Measurements from ENCODE around the gene C1orf167.

C1orf167 gene

DNA sequence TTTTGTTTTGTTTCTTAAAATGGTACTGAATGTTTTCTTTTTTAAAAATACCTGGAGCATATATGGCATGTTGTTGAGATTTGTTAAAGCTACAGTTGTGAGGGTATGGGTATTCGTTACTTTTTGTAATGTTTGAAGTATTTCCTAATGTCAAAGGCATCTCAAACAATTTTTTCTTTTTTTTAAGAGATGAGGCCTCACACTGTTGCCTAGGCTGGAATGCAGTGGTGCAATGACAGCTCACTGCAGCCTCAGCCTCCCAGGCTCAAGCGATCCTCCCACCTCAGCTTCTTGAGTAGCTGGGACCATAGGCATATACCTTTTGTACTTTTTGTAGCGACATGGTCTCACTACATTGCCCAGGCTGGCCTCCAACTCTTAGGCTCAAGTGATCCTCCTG, 60.1 kb downstream of the C1orf167 start:
- Histone ChIP-seq H3K27me3 (ENCODE audit: insufficient read depth, insufficient read length) (no peaks in the 10 kb centered on the region), H3K4me1 (ENCODE audit: insufficient read depth, insufficient read length) (no peaks in the 10 kb centered on the region), H3K9me3 (ENCODE audit: insufficient read depth, low read length) (no peaks in the 10 kb centered on the region), H3K36me3 (ENCODE audit: insufficient read depth, insufficient read length, low read length) (peaks cover 78% of the 10 kb centered on the region), H3K4me3 (ENCODE audit: insufficient read length, low read depth) (no peak overlapping the region), H3K9ac (ENCODE audit: insufficient read length, low read depth) (no peak overlapping the region)
- no peak for DNase-seq (ENCODE audit: low read depth, low spot score)
- TF ChIP-seq SUZ12 (IDR thresholded peaks at IDR 0.05; ENCODE audit: extremely low read depth, insufficient read depth, insufficient read length) (no peak), YY1 (IDR thresholded peaks at IDR 0.05; ENCODE audit: insufficient read depth, insufficient read length) (no peak), ZNF274 (IDR thresholded peaks at IDR 0.05; ENCODE audit: low read depth, low read length) (no peak)

DNA sequence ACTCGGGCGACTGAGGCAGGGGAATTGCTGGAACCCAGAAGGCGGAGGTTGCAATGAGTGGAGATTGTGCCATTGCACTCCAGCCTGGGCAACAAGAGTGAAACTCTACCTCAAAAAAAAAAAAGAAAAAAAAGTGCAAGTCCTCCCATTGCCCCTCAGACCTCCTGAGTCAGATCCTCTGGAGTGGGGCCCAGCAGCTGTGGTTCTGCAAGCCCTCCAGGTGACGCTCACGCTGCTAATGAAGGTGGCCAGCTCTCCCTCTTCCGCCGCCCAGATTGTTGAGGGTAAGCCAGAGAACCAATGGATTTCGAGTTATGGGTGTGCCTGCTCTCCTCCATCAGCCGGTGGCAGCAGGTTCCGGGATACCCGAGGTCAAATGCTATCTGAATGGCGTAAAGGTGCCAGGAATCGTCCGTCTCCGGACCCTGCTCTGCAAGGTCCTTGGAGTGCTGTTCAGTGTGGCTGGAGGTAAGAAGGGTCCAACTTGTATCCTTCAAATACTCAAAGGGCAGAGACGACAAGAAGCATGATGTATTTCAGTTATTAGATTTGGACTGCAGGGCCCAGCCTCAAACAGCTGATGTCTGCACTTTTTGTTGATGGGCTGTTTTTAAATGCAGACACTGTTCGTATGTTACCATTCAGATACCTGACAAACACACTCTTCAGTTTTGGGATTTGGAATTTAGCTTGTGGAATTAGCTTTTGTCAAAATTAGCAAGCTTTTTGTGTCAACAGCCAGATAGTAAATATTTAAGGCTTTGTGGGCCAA, 61.6 kb downstream of the C1orf167 start:
- Histone ChIP-seq H3K9ac (ENCODE audit: insufficient read length, low read depth) (no peak overlapping the region), H3K9me3 (ENCODE audit: insufficient read depth, low read length) (no peaks in the 10 kb centered on the region), H3K36me3 (ENCODE audit: insufficient read depth, insufficient read length, low read length) (peaks cover 79% of the 10 kb centered on the region), H3K27me3 (ENCODE audit: insufficient read depth, insufficient read length) (no peaks in the 10 kb centered on the region), H3K4me3 (ENCODE audit: insufficient read length, low read depth) (no peak overlapping the region), H3K4me1 (ENCODE audit: insufficient read depth, insufficient read length) (no peaks in the 10 kb centered on the region)
- no peak for DNase-seq (ENCODE audit: low read depth, low spot score)
- no peak for TF ChIP-seq ZNF274 (IDR thresholded peaks at IDR 0.05; ENCODE audit: low read depth, low read length)
- no peak for TF ChIP-seq SUZ12 (IDR thresholded peaks at IDR 0.05; ENCODE audit: extremely low read depth, insufficient read depth, insufficient read length)
- no peak for TF ChIP-seq YY1 (IDR thresholded peaks at IDR 0.05; ENCODE audit: insufficient read depth, insufficient read length)

DNA sequence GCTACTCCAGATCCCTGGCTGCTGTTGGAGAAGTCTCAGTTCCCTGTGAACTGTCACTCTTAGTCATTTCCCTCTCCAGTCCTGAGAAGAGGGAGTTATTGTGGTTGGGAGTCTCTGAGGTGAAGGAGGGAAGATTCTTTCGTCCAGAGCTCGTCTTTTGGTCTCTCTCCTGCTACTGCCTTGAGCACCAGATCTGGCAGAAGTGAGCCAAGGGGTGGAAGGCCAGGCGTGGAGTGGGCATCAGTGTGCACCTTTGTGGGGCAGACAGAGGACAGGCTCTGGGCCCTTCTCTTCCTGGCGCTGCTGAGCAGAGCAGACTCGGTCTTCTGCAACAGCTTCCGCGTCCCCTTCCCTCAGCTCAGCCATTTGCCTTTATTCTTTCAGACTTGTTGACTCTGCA, 63.1 kb downstream of the C1orf167 start:
- no peak overlapping the region for H3K9ac ChIP-seq (ENCODE audit: insufficient read length, low read depth)
- DNase-seq (ENCODE audit: low read depth, low spot score): no peak
- no peaks in the 10 kb centered on the region for H3K27me3 ChIP-seq (ENCODE audit: insufficient read depth, insufficient read length)
- H3K4me1 ChIP-seq (ENCODE audit: insufficient read depth, insufficient read length): no peaks in the 10 kb centered on the region
- H3K36me3 ChIP-seq (ENCODE audit: insufficient read depth, insufficient read length, low read length): peaks cover 79% of the 10 kb centered on the region
- H3K9me3 ChIP-seq (ENCODE audit: insufficient read depth, low read length): no peaks in the 10 kb centered on the region
- TF ChIP-seq YY1 (IDR thresholded peaks at IDR 0.05; ENCODE audit: insufficient read depth, insufficient read length): no peak
- no peak for TF ChIP-seq SUZ12 (IDR thresholded peaks at IDR 0.05; ENCODE audit: extremely low read depth, insufficient read depth, insufficient read length)
- no peak for TF ChIP-seq ZNF274 (IDR thresholded peaks at IDR 0.05; ENCODE audit: low read depth, low read length)
- H3K4me3 ChIP-seq (ENCODE audit: insufficient read length, low read depth): no peak overlapping the region

DNA sequence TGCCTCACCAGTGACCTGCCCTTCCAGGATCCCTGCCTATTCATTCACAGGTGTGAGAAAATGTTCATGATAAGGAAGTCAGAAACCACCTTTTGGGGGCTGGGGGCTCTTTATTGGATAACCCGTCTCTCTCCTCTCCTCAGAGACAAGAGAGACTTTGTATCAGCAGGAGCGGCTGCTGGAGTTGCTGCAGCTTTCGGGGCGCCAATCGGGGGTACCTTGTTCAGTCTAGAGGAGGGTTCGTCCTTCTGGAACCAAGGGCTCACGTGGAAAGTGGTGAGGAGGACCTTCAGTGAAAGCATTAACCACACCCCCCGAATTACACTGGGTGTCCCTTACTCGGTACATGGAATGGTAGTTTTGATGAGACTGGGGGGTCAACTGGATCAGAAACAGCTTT, 65.0 kb downstream of the C1orf167 start:
- H3K4me1 ChIP-seq (ENCODE audit: insufficient read depth, insufficient read length): no peaks in the 10 kb centered on the region
- no peak overlapping the region for H3K9ac ChIP-seq (ENCODE audit: insufficient read length, low read depth)
- H3K9me3 ChIP-seq (ENCODE audit: insufficient read depth, low read length): no peaks in the 10 kb centered on the region
- peaks cover 87% of the 10 kb centered on the region for H3K36me3 ChIP-seq (ENCODE audit: insufficient read depth, insufficient read length, low read length)
- H3K27me3 ChIP-seq (ENCODE audit: insufficient read depth, insufficient read length): no peaks in the 10 kb centered on the region
- no peak for DNase-seq (ENCODE audit: low read depth, low spot score)
- no peak for TF ChIP-seq ZNF274 (IDR thresholded peaks at IDR 0.05; ENCODE audit: low read depth, low read length)
- TF ChIP-seq YY1 (IDR thresholded peaks at IDR 0.05; ENCODE audit: insufficient read depth, insufficient read length): no peak
- no peak for TF ChIP-seq SUZ12 (IDR thresholded peaks at IDR 0.05; ENCODE audit: extremely low read depth, insufficient read depth, insufficient read length)
- no peak overlapping the region for H3K4me3 ChIP-seq (ENCODE audit: insufficient read length, low read depth)

DNA sequence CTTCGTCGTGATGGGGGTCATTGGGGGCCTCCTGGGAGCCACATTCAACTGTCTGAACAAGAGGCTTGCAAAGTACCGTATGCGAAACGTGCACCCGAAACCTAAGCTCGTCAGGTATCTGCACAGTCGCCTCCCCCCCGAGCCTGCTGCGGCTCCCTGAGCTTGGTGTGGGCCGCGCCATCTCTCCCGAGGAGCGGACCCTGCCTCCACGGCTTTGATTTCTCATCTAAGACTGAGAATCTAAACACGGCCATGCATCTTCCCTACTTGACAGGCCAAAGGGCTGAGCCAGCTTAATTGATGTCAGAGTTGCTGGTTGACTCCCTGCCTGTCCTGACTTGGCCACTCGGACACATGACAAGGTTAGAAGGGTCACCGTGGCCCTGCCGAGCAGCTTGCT, 66.5 kb downstream of the C1orf167 start:
- no peak for DNase-seq (ENCODE audit: low read depth, low spot score)
- no peaks in the 10 kb centered on the region for H3K27me3 ChIP-seq (ENCODE audit: insufficient read depth, insufficient read length)
- no peaks in the 10 kb centered on the region for H3K4me1 ChIP-seq (ENCODE audit: insufficient read depth, insufficient read length)
- peaks cover 87% of the 10 kb centered on the region for H3K36me3 ChIP-seq (ENCODE audit: insufficient read depth, insufficient read length, low read length)
- no peak overlapping the region for H3K9ac ChIP-seq (ENCODE audit: insufficient read length, low read depth)
- TF ChIP-seq YY1 (IDR thresholded peaks at IDR 0.05; ENCODE audit: insufficient read depth, insufficient read length) (no peak), ZNF274 (IDR thresholded peaks at IDR 0.05; ENCODE audit: low read depth, low read length) (no peak), SUZ12 (IDR thresholded peaks at IDR 0.05; ENCODE audit: extremely low read depth, insufficient read depth, insufficient read length) (no peak)
- H3K4me3 ChIP-seq (ENCODE audit: insufficient read length, low read depth): no peak overlapping the region
- no peaks in the 10 kb centered on the region for H3K9me3 ChIP-seq (ENCODE audit: insufficient read depth, low read length)

DNA sequence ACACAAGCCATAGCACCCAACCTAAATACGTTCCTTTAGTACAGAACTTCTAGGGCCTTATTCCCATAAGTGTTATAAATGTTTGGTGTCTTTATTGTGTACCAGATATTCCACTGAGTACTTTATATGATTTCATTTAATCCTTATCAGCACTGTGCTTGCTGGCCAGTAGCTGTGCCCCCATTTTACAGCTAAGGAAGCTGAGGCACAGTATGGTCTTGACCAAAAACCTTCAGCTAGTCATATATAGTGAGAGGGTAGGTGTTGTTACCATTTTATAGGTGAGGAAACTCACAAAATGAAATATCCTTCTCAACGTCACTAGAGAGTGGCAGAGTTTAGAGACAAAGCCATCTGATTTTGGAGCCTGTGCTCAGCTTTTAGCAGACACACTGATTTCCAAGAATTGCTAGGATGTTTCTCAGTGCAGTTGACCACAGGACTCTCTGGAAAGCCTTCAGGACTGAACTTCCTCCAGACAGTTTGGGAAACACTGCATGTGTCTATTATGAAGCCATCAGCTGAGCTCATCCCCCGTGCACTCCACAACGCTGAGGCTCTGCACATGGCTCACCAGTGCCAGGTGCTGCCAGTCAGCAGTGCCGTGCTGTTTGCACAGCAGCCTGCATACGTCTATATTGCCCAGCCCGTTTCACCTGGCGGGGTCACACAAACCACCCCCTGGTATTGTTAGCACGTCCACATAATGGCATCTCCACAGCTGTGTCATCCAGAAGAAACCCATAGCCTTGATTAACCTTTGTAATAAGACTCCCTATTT, 70.1 kb downstream of the C1orf167 start:
- DNase-seq (ENCODE audit: low read depth, low spot score): no peak
- H3K4me1 ChIP-seq (ENCODE audit: insufficient read depth, insufficient read length): no peaks in the 10 kb centered on the region
- TF ChIP-seq YY1 (IDR thresholded peaks at IDR 0.05; ENCODE audit: insufficient read depth, insufficient read length): no peak
- no peak for TF ChIP-seq SUZ12 (IDR thresholded peaks at IDR 0.05; ENCODE audit: extremely low read depth, insufficient read depth, insufficient read length)
- no peak for TF ChIP-seq ZNF274 (IDR thresholded peaks at IDR 0.05; ENCODE audit: low read depth, low read length)
- H3K36me3 ChIP-seq (ENCODE audit: insufficient read depth, insufficient read length, low read length): peaks cover 87% of the 10 kb centered on the region
- no peak overlapping the region for H3K9ac ChIP-seq (ENCODE audit: insufficient read length, low read depth)
- no peaks in the 10 kb centered on the region for H3K9me3 ChIP-seq (ENCODE audit: insufficient read depth, low read length)
- no peaks in the 10 kb centered on the region for H3K27me3 ChIP-seq (ENCODE audit: insufficient read depth, insufficient read length)
- H3K4me3 ChIP-seq (ENCODE audit: insufficient read length, low read depth): no peak overlapping the region

DNA sequence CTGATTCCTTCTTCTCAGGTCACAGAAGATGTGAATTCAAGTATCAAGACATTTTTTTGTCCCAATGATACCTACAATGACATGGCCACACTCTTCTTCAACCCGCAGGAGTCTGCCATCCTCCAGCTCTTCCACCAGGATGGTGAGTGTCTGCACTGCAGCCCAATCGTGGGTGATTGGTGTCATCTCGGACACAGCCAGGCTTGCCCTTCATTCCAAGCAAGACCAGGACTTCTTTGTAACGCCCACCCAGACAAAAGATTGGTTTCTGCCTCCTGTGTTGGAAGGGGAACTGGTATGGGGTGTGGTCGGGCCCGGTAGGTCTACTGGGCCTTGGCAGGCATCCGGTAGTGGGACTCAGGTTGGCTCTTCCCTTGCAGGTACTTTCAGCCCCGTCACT, 71.5 kb downstream of the C1orf167 start:
- no peak for DNase-seq (ENCODE audit: low read depth, low spot score)
- Histone ChIP-seq H3K36me3 (ENCODE audit: insufficient read depth, insufficient read length, low read length) (peaks cover 88% of the 10 kb centered on the region), H3K27me3 (ENCODE audit: insufficient read depth, insufficient read length) (no peaks in the 10 kb centered on the region), H3K9me3 (ENCODE audit: insufficient read depth, low read length) (no peaks in the 10 kb centered on the region), H3K4me3 (ENCODE audit: insufficient read length, low read depth) (no peak overlapping the region), H3K9ac (ENCODE audit: insufficient read length, low read depth) (no peak overlapping the region), H3K4me1 (ENCODE audit: insufficient read depth, insufficient read length) (no peaks in the 10 kb centered on the region)
- TF ChIP-seq SUZ12 (IDR thresholded peaks at IDR 0.05; ENCODE audit: extremely low read depth, insufficient read depth, insufficient read length): no peak
- TF ChIP-seq YY1 (IDR thresholded peaks at IDR 0.05; ENCODE audit: insufficient read depth, insufficient read length): no peak
- no peak for TF ChIP-seq ZNF274 (IDR thresholded peaks at IDR 0.05; ENCODE audit: low read depth, low read length)

Data from NT2/D1 (cell line).